Subcutaneous adipose tissue (tissue), 4 donors: ENCODE results near the gene FRY. TPM values are rescaled to one million over a fixed set of nuclear protein-coding genes. Genes with fewer than 3 reads are reported as not detected.

Experiments used
- total RNA-seq, 4 donors: library from RNA; depleted of rRNA; stranded (reverse); fragments of >200 nt; gene quantifications; one replicate each; pipeline ENCODE4 v1.1.0, GENCODE V29; 2016
- TF ChIP-seq, protein P1 (sequence below): fragments of 450-650 bp; IDR thresholded peaks from one replicate; pipeline ENCODE4 v1.5.1; 2016; ENCODE audit warnings: low read depth, mild to moderate bottlenecking, control low read depth, antibody characterized with exemption, moderate library complexity

The FRY gene
- total RNA-seq, 4 donors from 2014 or later = 26.2 to 71.6 (median 41.1) TPM

- TF ChIP-seq, protein P1, sequence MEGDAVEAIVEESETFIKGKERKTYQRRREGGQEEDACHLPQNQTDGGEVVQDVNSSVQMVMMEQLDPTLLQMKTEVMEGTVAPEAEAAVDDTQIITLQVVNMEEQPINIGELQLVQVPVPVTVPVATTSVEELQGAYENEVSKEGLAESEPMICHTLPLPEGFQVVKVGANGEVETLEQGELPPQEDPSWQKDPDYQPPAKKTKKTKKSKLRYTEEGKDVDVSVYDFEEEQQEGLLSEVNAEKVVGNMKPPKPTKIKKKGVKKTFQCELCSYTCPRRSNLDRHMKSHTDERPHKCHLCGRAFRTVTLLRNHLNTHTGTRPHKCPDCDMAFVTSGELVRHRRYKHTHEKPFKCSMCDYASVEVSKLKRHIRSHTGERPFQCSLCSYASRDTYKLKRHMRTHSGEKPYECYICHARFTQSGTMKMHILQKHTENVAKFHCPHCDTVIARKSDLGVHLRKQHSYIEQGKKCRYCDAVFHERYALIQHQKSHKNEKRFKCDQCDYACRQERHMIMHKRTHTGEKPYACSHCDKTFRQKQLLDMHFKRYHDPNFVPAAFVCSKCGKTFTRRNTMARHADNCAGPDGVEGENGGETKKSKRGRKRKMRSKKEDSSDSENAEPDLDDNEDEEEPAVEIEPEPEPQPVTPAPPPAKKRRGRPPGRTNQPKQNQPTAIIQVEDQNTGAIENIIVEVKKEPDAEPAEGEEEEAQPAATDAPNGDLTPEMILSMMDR = no peak
These were observed 33.4 kb upstream of the FRY start for GRCh38 chr13:31998131-31998530.

DNA sequence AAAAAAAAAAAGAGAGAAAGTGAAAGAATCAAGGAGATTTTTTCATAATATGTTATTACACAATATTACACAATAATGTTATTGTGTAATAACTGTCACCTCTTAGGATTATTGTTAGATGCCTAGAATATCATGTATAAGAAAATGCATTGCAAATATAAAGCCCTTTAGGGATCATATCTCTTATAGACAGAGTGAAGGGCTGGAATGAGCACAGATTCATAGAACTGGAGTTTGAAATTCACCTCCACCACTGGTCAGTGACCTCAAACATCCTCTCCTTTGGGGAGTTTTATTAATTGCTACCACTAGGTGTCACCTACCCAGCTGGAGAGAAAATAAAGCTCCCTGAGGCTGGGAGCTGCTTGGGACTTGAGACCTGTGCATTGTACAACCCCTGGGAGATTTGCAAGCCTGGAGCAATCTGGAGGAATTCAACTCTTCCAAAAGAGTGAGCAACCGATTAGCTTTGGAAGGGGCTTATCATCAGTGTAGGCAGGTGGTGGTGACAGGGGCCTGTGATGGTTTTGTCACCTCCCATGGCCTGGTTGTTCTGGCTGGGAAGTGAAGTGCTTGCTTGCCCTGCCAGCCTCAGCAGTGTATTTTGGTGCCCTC is 30.3 kb upstream of the FRY start:
- TF ChIP-seq, protein P1 = no peak

DNA sequence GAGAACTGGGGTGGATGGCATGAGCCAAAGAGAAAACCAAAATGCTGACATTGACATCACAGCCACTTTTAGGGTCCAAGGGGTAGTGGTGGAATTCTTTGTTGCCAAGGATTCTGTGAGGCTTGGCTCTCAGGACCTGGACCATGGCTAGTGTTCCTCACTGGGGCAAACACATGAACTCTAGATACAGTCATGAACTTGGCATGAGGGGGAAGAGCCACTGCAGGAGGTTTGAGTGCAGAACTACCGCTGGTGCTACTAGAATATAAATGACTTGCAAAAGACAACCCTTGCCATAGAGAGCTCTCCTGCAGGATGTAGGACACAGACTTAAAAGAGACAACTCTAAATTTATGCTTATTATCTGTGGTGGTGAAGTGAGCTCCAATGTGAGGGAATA is 29.8 kb upstream of the FRY start:
- TF ChIP-seq, protein P1 = no peak

- TF ChIP-seq, protein P1 = no peak
These were observed 28.7 kb upstream of the FRY start for GRCh38 chr13:32002873-32003272.

DNA sequence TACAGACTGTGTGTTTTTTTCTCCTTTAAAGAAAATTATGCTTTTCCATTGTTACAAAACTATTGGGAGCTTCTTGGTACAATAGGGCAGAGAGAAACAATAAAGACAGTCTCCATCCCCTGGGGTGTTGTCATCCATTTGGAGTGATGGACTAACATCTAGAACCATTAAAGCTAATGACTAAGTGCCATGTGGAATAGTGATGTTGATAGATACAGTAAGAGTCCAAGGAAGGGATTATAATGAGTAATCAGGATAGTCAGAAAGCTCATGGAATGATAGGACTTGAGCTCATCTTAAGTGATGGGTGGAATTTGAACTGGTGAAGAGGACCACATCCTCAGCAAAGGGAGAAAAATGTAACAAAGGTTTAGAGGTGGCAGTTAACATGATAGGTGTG is 24.1 kb upstream of the FRY start:
- TF ChIP-seq, protein P1 = no peak

DNA sequence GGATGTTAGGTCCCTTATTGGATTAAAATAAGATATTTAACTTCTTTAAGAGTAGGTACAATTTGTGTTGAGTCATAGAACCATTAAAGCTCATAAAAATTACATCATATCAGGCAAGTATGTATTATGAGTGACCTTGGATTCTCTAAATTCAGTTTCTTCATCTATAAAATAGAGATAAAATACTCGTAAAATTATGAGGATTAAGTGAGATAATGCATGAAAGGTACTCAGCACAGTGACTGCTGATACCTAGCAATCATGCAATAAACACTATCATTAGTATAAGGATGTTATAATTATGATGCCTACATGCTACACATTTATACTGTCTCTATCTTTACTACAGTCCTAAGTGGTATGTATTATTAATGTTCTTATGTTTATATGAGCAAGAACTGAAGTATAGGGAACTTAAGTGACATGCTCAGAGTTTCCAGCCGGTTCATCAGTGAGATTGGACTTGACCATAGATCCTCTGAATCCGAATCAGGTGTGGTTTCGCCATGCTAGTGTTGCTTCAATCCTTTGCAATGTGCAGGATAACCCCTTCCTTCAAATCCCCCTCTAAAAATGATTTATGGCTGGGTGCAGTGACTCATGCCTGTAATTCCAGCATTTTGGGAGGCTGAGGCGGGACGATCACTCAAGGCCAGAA is 22.9 kb upstream of the FRY start:
- TF ChIP-seq, protein P1 = no peak

GRCh38 chr13:32009362-32009761 is 22.2 kb upstream of the FRY start:
- TF ChIP-seq, protein P1 = no peak
